T follicular helper cell (primary cell): Measurements from ENCODE around the gene AOPEP.
"Not testable (repeated sequence)": the region's sequence is repeated elsewhere in the genome, so short reads cannot be mapped to it uniquely, and the experiment has no call there.

Source experiments
- DNase-seq: peaks from one replicate; pipeline ENCODE4 v3.0.0-alpha.2; 2020; ENCODE audit warnings: low read depth

Gene AOPEP

DNA sequence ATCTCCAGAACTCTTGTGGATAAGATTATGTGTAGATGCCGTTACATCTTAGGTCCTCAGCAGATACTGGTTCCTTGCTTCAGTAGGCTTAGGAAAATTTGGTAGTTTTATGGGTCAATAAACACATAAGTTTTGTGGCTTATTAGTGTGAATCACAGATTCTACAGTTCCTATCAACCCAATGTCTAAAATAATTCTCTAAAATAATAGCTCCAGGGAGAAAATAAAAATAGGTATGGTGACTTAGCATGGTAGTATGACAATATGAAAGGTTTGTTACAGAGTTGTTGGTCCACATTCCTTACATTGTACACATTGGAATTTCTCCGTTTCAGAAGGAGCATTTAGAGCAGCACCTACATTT is 91.7 kb downstream of the AOPEP start:
- no peak for DNase-seq

DNA sequence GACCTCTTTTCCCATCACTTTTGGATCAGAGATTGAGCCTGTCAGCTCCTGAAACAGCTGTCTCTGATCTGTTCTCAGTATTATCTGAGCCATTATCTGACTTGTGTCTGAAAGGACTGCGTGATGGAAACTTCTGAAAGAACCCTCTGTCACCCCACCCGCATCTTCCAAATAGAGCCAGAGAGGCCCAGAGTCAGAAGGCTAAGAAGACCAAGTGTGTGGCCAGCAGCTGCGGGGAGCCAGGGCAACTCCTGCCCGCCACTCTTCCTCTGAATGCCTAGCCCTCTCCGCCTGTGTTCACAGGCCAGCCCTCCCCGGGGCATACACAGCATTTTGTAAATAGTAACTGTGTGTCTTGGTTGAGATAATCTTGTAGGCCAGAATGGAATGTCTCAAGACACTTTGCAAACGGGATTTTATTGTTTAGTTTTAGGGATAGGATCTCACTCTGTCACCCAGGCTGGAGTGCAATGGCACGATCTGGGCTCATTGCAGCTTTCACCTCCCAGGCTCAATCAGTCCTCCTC is 92.7 kb downstream of the AOPEP start:
- no peak for DNase-seq

DNA sequence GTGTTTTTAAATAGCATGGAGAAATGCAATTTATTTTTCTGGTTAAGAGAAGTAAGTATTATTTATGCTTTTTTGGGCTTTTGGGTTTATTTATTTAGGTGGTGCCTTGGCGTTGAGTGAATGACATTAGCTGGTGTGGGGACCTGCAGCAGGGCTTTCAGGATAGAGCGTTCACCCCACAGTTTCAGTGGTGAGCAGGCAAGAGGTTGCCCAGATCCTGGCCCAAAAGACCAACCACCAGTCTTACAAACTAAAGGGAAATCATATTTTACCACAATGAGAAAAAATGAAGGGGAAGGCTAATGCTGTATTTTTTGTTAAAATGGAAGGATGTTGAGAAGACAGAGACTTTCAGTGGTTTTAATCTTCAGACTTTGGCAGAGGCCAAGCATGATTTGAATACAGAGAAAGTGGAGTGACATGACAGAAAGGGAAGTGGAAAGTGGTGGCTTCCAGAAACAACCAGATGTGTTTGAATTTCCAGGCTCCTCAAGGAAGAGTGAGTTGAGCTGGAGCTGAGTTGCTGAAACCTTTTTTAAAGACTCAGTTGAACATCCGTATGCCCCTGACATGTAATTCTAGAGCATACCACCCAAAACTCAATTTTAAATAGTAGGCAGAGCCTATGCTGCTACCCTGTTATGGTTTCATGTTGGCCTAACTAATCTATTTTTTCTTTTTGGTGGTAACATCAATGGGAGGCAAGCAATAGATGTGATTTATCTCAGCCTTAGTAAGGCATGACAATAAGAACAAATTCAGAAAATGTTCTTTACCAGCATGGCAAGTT is 94.8 kb downstream of the AOPEP start:
- DNase-seq: no peak

DNA sequence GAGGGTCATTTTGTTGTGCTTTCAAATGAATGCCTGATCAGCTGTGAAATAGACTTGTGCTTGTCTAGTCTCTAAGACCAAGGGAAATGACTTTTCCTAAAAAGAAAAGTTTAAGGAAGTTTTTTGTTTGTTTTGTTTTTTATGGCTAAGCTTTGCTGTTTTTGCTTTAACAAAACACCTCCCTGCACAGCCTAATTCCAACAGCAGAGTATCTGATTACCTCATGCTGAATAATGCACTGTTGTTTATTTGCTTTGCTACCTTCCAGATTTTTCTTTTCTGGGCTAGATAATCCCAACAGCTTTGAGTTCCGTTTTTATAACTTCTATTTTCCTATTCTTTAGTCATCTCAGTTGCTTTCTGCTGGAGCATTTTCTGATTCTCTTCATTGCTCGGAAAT is 95.8 kb downstream of the AOPEP start:
- DNase-seq: no peak

DNA sequence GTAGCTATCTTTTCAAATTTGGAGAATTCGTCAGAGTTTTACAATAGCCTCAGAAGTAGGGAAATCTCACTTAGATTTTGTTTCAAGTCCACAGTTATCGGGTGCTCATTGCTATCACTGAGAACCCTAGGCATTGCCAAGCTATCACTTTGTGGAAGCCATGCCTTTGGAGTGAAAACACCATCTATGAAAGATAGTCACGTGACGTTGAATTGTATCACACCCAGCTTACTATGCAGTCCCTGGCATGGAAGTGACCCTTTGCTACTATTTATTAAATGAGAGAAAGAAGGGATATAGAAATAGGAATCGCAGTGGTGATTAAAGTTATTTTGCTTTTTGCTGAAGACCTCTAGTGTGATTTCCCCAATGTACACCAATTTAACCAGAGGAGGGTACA is 97.2 kb downstream of the AOPEP start:
- no peak for DNase-seq

DNA sequence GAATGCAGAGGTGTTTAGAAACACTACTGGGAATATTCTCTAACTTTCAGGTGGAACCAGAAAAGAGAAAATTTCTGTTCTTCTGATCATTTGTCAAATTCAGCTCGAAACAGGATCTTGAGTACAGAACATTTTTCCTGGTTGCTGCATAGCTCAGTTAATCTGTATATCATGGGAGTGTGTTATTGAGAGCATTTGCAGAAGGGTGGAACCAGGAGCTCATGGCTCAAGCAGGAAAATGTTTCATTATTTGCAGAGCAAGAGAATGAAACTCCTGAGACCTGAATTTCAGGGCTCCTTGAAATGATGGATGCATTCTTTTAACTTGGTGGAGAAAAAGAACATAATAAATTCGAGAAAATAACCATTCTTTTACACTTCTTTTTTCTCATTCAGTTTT is 97.9 kb downstream of the AOPEP start:
- DNase-seq: no peak

DNA sequence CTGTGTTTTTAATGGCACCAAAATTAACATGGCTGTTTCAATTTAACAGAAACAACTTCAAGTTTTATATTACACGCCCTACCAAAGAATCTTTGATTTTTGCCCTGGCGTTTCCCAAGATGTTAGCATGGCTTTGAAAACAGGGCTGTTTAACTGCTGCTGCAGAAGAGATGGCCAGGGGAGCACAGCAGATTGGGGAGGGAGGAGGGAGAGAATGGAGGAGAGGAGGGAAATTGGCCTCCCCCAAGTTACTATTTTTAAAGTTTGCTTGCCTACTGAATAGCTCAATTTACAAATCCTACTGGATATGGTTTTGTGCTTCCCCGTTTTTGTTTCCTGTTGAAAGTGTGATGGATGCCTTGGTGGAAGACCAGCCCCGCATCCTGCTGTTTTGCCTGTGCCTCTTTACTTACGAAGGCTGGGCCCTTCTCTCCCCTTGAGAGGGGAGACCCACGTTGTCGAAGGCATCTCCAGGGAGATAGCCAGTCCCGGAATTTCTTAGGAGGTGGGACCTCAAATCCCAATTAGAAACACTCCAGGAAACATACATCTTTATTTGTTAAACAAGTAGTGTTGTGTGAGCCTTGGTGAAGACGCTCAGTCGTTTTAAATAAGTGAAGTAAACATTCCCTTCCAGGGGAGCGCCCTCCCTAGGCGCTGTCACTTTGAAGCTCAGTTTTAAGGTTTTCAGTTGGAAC is 98.6 kb downstream of the AOPEP start:
- DNase-seq: no peak

DNA sequence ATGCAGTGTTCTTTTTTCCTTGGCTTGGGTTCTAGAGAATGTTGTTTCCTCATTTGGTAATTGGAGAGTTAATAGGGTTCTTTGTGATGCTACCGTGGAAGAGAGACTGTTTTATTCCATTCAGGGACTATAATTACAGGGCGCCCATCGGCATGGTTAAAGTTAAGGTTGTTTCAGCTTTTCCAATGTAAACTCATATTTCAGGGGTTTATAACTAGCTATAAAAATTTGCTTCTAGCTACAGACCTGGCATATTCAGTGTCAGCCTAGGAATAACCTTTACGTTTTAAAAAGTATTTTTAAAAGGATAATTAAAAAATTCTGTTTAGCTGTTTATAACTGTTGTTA is 99.1 kb downstream of the AOPEP start:
- no peak for DNase-seq

DNA sequence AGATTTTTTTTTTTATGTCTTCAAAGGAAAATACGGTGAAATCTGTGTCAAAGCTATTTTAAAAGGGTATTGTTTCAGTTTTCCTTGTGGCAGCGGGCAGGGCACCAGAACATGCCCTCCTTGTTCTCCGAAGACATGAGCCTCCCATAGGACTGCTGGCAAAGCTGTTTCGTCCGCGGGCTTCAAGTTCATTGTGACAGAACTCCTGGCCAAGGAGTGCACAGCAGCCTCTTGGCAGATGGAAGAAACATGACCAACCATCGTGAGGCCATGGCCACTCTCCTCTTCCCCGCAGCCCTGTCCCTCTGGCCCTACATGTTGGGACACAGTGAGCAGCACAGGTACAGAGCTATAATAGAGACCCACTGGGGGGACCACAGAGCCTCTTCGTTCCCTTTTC is 99.5 kb downstream of the AOPEP start:
- DNase-seq: no peak

DNA sequence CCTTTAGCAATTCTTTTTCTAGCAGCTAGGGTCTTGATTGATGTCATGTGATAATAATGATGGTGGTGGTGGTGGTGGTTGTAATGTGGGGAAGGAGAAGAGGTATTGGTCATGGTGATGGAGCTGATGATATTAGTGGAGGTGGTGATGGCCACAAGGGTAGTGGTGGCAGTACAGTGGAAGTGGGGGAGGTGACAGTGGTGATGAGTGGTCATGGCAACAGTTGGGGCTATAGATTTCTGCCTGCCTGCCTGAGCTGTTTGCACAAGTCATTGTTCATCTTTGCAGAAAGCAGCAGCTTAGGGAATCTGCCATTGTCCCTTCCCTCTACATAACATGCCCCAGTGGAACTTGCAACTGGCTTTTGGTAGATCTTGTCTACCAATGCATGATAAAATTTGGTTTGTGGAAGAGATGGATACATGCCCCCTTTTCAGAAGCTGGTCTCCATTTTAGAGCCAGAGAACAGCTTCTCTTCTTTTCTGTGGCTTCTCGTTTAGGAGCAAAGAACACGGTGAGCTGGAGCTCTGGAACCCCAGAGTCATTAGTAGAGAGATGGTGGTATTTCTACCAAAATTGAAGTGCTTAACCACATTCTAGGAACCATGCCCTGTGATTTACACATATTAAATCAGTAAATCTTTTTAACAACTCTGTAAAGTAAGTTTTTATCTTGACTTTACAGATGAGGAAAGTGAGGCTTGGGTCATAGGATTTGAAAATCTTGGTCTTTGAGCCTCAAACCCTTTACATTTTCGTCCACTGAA is 100.3 kb downstream of the AOPEP start:
- no peak for DNase-seq

DNA sequence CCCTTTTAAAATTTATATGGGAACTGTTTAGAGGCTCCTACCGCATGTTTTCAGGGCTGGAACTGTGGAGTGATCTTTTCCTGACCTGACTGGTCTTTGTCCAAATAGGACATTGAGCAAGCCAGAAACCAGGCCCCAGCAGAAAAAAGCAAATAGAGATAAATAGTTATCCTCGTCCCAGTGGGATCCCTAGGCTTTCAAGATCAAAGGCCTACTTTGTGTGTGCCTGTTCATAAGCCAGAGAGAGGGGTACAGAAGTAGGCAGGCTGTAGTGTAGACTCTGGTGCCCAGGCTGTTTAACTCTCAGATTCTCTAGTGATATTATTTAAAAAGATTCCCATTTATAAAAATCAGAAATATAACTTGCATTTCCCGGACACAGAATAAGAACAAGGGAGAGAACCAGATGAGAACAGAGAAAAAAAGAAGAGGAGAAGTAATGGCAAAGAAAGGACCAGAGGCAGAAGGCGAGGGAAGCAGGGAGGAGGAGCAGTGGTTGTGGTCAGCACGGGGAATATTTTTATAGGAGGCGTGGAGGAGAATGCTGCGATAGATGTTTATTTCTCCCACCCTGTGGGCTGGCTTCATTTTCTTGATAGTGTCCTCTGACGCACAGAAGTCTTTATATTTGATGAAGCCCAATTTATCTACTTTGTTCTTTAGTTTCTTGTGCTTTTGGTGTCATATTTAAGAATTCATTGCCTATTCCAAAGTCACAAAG is 101.2 kb downstream of the AOPEP start:
- no peak for DNase-seq

DNA sequence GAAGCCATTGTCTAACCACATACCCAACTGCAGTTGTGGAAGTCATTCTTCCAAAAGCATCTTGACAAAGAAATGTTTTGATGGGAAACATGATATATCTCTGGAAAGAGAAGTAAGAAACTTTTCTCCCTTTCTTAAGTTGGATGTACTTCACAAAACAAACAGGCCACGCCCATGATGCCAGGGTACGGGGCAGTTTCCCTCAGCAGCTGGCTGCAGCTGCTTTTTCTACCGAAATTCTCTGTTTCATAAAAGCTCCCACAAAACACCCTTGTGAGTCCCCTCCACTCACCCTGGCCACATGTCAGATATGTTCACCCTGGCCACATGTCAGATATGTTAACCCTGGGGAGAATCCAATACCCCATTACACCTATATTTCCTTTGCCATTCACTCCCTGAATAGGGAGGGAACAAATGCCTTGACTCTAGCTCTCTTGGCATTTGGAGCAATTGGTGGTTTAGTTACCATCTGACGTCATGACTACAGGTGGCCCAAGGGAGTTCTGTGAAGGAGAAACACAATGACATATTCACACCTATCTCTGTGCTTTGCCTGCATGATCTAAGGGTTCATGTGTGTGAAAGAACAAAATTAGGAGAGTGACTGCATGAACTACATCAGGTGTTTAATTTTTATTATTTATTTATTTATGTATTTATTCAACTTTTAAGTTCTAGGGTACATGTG is 103.0 kb downstream of the AOPEP start:
- no peak for DNase-seq

DNA sequence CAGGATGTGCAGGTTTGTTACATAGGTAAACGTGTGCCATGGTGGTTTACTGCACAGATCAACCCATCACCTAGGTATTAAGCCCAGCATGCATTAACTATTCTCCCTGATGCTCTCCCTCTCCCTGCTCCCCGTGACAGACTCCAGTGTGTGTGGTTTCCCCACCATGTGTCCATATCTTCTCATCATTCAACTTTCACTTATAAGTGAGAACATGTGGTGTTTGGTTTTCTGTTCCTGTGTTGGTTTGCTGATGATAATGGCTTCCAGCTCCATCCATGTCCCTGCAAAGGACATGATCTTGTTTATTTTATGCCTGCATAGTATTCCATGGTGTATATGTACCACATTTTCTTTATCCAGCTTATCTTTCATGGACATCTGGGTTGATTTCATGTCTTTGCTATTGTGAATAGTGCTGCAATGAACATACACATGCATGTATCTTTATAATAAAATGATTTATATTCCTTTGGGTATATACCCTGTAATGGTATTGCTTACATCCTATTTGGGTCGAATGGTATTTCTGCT is 103.6 kb downstream of the AOPEP start:
- not testable (repeated sequence) for DNase-seq

DNA sequence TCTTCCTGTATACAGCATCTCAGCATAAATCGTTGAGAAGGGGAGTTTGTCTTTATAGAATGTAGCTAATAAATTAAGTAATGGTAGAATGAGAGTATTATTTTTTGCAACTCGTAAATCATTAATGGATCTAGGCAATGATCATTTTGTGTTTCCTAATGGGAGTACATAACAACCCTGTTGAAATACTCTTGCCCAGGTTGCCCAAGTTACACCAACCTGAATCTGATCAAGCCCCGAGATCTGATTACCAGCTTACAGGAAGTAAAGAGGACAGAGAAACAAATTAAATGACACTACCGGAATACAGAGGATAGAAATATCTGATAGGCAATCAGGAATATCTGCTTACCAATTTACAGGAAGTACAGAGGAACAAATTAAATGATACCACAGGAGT is 107.3 kb downstream of the AOPEP start:
- no peak for DNase-seq

DNA sequence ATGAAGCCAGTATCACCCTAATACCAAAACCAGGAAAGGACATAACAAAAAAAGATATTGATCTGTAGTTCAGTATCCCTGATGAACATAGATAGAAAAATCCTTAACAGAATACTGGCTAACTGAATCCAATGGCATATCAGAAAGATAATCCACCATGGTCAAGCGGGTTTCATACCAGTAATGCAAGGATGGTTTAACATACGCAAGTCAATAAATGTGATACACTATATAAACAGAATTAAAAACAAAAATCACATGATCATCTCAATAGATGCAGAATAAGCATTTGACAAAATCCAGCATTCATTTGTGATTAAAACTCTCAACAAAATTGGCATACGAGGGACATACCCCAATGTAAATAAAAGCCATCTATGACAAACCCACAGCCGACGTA is 110.9 kb downstream of the AOPEP start:
- DNase-seq: no peak

DNA sequence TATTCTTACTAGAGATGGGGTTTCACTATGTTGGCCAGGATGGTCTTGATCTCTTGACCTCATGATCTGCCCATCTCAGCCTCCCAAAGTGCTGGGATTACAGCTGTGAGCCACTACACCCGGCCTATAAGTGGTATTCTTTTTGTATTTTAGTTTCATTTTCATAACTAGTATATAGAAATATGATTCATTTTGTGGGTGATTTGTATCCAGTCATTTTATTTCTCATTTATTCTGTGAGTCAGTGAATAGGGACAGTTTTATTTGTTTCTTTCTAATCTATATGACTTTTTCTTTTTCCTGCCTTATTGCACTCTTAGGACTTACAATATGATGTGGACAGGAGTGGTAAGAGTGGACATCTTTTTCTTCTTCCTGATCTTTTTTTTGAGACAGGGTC is 112.9 kb downstream of the AOPEP start:
- DNase-seq: no peak

DNA sequence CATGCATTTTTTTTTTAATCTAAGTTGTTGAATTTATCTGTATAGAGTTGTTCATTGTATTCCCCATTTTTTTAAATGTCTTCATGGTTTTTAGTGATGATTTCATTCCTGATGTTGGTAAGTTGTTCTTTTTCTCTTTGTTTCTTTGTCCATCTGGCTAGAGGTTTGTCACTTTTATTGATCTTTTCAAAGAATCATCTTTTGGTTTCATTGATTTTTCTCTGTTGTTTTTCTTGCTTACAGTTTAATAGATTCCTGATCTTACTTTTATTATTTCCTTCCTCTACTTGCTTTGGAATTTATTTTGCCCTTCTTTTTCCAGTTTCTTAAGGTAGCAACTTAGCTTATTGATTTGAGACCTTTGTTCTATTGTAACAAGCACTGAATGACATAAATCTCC is 114.2 kb downstream of the AOPEP start:
- no peak for DNase-seq

DNA sequence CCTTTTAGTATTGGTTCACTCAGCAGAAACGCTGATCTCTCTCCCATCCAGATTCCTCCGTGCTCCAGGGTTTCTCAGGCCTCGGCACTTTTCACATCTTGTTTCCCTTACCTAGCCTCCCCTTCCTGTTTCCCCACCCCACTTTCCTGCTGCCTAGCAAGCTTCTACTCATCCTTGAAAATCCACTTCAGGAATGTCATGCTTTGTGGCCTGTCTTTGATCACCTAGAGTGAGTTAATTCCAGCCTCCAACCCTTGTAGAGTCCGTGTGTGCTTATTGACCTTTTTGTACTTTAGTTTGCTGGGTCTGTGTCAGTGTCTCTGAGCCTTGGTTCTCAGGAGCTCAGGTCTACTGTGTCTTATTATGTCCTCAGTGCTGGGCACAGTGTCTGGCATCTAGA is 116.6 kb downstream of the AOPEP start:
- no peak for DNase-seq

DNA sequence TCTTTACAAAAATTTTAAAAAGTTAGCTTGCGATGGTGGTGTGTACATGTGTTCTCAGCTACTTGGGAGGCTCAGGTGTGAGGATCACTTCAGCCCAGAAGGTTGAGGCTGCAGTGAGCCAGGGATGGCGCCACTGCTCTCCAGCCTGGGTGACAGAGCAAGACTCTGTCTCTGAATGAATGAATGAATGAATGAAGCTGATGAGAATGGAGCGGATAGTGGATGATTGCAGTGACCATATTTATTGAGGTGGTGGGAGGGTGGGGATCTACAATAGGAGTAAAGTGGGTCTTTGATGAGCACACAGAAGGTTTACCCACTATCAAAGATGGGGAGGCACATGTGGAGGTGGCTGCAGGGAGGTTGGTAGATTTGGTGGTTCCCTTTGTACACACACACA is 120.2 kb downstream of the AOPEP start:
- no peak for DNase-seq

DNA sequence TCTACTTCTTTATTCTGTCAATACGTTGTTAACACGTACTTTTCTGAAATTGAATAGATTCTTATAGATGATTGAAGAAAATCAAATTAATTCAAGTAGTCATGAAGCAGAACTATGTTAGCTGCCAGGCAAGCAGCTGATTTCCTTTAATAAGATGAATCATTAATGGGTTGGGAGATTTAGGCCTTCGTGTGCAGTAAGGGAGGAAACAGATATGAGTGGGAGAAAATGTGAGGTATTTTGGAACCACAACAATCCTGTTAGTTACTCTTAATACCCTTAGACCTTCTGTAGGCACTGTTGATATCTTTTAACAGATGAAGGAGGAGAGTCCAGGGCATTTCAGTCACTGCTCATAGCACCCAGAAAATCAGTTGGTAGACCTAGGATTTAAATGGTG is 121.0 kb downstream of the AOPEP start:
- DNase-seq: no peak

DNA sequence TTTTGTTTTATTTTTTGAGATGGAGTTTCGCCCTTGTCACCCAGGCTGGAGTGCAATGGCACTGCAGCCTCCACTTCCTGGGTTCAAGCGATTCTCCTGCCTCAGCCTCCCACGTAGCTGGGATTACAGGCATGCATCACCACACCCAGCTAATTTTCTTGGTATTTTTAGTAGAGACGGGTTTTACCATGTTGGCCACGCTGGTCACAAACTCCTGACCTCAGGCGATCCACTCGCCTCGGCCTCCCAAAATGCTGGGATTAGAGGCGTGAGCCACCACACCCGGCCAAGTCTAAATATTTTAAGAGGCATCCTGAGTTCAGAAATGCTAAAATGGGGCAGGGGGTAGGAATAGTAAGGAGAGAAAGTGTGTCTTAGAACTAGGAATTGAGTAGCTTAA is 122.3 kb downstream of the AOPEP start:
- DNase-seq: not testable (repeated sequence)
